ENCODE results near the gene CELF1.

The CELF1 gene

GRCh38 chr11:47488674-47489394, 64.1 kb downstream of the CELF1 start:
- no peak for DNase-seq (ENCODE audit: low read depth in 2 of 2, low spot score in 1 of 2)

DNA sequence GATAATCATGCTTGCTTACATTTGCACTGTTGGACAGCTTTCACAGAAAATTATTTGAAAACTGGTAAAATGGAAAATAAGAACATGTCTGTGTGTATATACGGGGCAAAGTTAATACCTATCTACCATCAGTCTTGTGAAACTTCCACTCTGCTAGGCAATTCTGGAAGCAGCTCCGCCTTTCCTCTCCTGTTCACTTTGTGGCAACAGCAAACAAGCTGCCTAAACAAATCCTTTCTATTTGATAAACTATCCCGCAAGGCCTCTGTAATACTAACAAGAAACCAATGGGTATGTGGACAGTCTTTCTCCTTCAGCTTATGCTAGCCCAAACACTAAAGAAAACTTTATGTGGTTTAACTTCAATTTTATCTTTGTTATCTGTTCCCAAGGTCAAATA, 64.8 kb downstream of the CELF1 start:
- DNase-seq (ENCODE audit: low read depth in 2 of 2, low spot score in 1 of 2): no peak

DNA sequence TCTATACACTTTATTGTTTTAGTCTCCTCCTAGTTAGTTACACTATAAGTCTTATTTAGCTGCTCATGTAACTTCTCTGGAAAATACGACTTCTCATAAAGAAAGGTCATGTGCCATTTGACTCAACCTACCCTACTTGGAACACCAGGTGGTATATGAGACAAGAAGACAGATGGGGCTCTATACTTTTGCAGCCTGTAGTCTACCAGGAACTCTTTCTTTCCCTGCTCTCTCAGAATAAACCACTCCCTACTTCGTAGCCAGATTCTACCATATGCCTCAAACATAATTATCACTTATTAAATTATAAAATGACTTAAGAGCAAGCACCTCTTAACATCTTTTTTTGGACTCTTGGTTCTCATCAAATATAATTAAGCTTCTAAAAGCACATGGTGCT, 65.5 kb downstream of the CELF1 start:
- DNase-seq (ENCODE audit: low read depth in 2 of 2, low spot score in 1 of 2): no peak

DNA sequence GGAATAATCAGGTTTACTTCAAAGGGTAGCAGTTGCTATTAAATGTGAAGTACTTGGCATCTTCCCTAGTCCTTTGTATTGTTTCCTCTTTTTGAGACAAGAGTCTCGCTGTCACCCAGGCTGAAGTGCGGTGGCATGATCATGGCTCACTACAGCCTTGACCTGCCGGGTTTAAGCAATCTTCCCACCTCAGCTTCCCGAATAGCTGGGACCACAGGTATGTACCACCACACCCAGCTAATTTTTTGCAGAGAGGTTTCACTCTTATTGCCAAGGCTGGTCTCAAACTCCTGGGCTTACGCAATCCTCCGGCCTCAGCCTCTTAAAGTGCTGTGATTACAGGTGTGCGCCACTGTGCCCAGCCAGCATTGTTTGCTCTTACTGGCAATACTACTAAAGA, 67.8 kb downstream of the CELF1 start:
- no peak for DNase-seq (ENCODE audit: low read depth in 2 of 2, low spot score in 1 of 2)

GRCh38 chr11:47483457-47483856, 69.5 kb downstream of the CELF1 start:
- no peak for DNase-seq (ENCODE audit: low read depth in 2 of 2, low spot score in 1 of 2)

- DNase-seq (ENCODE audit: low read depth in 2 of 2, low spot score in 1 of 2): no peak
Measured at GRCh38 chr11:47480762-47481161, 72.2 kb downstream of the CELF1 start.

GRCh38 chr11:47478651-47479329, 74.1 kb downstream of the CELF1 start:
- no peak for DNase-seq (ENCODE audit: low read depth in 2 of 2, low spot score in 1 of 2)

GRCh38 chr11:47477753-47478152, 75.2 kb downstream of the CELF1 start:
- no peak for DNase-seq (ENCODE audit: low read depth in 2 of 2, low spot score in 1 of 2)

DNA sequence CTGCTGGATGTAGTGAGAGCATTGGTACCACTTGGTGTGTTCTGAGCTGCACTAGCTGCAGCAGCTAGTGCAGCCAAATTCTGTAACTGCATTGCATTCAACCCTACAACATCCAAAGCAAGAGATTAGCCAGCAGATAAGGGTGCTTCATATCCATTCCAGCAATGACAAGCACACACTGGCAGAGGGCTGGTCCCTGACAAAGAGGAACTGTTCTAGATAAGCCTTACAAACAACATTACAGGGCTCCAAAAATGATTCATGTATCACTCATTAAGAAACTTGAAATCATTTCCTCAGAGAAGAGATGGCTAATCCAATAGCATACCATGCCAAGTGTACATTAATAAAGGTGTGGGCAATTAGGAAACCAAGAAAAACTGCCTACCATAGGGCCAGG, 75.6 kb downstream of the CELF1 start:
- no peak for DNase-seq (ENCODE audit: low read depth in 2 of 2, low spot score in 1 of 2)

GRCh38 chr11:47470671-47471070, 82.3 kb downstream of the CELF1 start:
- no peak for DNase-seq (ENCODE audit: low read depth in 2 of 2, low spot score in 1 of 2)

DNA sequence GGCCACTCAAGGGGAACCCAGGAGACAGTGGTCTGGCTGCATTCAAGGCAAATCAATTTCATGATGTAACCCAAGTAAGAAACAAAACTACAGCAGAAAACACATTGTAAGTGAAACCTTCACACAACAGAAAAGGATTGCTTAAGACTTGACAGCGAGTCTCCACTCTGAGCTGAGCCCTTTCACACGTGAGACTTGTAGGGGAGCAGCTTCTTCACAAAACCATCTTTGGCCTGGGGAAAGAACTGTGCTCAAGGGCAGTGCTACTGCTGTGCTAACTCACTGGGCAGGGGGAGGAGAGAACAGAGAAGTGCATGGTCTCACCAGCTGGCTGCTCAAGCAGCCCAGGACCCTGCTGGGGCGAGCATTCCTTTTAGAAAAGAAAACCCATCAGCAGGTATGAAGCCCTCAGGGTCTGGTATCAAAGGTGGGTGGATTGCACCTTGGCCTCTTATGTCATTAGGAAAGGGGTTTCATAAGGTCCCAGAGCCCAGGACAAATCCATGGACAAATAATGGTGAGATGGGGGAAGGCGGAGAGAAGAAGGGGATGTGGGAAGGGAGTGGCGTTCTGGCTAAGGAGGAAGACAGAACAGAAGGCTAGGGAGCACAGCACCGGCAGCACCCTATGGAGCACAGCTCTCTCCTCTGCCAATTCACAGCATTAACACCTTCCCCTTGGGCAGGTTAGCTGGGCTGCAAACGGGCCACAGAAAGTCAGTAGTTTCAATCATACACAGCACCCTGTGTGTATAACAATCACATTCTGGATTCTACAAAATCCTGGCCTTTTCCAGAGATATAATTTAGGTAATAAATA, 83.4 kb downstream of the CELF1 start:
- no peak for DNase-seq (ENCODE audit: low read depth in 2 of 2, low spot score in 1 of 2)

DNA sequence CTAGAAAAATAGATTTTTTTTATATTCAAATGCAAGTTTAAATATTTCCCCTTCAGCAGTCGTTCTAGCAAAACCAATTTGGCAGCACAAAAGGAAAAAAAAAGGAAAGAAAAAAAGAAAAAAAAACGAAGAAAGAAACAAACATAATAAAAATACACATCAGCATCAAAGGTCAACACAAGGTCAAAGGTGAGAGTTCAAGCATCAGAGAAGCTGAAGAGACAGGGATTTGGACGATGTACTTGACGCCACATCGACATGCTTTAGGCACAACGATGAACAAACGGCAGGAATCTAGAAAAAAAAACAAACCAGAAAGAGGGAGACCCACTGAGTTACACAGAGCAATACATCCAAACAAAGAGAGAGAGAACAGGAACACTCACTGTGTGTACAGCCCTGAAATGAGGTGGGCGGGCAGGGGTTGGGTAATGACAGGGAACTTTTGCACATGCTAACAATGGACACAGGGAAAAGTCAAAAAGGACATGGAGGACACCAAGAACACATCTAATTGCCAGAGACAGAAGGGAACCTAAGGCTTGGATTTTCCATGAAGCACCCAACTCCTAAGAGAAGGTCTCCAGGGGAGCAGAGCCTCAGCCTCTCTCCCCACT, 84.2 kb downstream of the CELF1 start:
- DNase-seq (ENCODE audit: low read depth in 2 of 2, low spot score in 1 of 2): no peak

DNA sequence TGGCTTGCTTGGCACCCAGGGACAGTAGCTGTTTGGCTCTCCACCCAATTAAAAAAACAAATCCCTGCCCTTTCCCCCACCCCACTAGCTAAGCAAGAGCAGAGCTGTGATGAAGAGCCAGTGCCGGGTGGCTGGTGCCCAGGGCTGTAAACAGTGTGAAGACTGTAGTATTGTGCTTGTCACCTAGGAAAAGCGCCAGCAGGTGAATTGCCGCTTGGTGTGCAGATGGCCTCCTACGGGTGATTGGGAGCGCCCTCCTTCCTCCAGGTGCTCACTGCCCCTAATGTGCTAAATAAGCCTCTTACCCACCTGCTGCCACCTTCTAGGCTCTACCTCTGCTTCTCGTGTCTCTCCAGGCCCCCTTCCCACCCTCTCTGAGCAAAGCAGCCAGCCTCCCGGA, 85.6 kb downstream of the CELF1 start:
- no peak for DNase-seq (ENCODE audit: low read depth in 2 of 2, low spot score in 1 of 2)

- no peak for DNase-seq (ENCODE audit: low read depth in 2 of 2, low spot score in 1 of 2)
Measured at GRCh38 chr11:47466701-47467250, 86.2 kb downstream of the CELF1 start.

DNA sequence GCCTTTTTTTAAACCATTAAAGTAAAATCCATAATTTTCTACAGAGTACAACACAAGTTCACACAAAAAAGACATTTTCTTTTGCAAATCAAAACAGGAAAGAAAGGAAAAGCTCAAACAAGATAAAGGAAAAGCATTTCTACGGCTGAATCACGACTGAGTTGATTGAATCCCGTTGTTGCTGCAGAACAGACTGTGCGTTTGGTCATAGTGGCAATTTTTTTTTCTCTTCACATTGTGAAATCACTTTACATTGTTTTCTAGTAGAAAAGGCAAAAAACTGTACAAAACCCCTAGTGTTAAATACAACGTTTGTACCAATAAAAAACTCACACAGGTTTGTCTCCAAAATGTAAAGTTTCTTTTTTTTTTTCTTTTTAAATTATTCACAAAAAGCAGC, 86.7 kb downstream of the CELF1 start:
- no peak for DNase-seq (ENCODE audit: low read depth in 2 of 2, low spot score in 1 of 2)

- DNase-seq (ENCODE audit: low read depth in 2 of 2, low spot score in 1 of 2): no peak
Measured at GRCh38 chr11:47464483-47464882, 88.4 kb downstream of the CELF1 start.

DNA sequence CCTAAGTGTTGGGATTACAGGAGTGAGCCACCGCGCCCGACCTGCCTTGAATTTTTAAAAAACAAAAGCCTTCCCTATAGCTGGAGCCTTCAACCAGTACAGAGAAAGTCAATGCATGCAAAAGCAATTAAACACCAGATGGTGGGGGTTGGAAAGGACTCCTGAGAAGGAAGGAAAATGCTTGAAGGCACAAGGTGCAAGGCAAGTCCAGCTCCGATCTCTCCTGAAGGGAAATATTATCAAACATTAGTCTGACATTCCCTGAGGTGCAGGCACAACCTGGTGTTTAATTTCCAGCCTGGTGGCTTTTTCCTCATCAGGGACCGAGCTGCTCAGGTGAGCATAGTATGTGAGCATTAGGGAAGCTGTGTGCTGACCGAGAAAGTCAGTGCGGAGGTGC, 91.1 kb downstream of the CELF1 start:
- DNase-seq (ENCODE audit: low read depth in 2 of 2, low spot score in 1 of 2): no peak

- no peak for DNase-seq (ENCODE audit: low read depth in 2 of 2, low spot score in 1 of 2)
Measured at GRCh38 chr11:47460571-47461235, 92.2 kb downstream of the CELF1 start.

GRCh38 chr11:47454258-47454671, 98.7 kb downstream of the CELF1 start:
- peak; percentile 21 to 27 for DNase-seq (ENCODE audit: low read depth in 2 of 2, low spot score in 1 of 2)

GRCh38 chr11:47453365-47453764, 99.6 kb downstream of the CELF1 start:
- no peak for DNase-seq (ENCODE audit: low read depth in 2 of 2, low spot score in 1 of 2)

DNA sequence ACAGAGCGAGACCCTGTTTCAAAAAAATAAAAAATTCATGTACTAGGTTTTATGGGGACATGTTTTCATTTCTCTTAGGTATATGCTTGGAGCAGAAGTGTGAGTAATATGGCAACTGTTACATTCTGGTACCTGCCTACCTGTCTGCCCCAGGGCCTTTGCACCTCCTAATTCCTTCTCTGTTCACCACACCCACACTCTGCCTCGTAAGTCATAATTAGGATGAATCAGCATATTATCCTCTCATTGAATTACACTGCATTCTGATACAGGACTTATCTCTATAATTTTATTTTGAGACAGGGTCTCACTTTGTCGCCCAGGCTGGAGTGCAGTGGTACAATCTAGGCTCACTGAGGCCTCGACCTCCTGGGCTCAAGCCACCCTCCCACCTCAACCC, 100.9 kb downstream of the CELF1 start:
- no peak for DNase-seq (ENCODE audit: low read depth in 2 of 2, low spot score in 1 of 2)

Data from stimulated activated CD8-positive, alpha-beta memory T cell treated with anti-CD3 and anti-CD28 coated beads, Interleukin-4, amount 100 ng/mL, for 4 hours (primary cell).